Ectodermal cell (in vitro differentiated cells): Measurements from ENCODE around the gene ZNF44.

Source experiments
- H3K27ac ChIP-seq: 2 replicates; pipeline ENCODE4 v1.7.0; 2013; ENCODE audit warnings: mild to moderate bottlenecking, low read depth, low read length; ENCODE audit not compliant: insufficient read depth, poor library complexity, severe bottlenecking
- H3K27me3 ChIP-seq: 2 replicates; pipeline ENCODE4 v1.7.0; 2013; ENCODE audit warnings: mild to moderate bottlenecking, low read length; ENCODE audit not compliant: insufficient read depth, control insufficient read depth, poor library complexity, severe bottlenecking
- H3K36me3 ChIP-seq: one replicate; pipeline ENCODE4 v1.7.0; 2013; ENCODE audit warnings: low read length; ENCODE audit not compliant: control insufficient read depth, insufficient read depth
- H3K4me1 ChIP-seq: one replicate; pipeline ENCODE4 v1.7.0; 2013; ENCODE audit warnings: low read length; ENCODE audit not compliant: control insufficient read depth, insufficient read depth
- H3K4me3 ChIP-seq: 2 replicates; pipeline ENCODE4 v1.7.0; 2013; ENCODE audit warnings: low read depth, low read length, control low read depth; ENCODE audit not compliant: insufficient read depth
- H3K9me3 ChIP-seq: 2 replicates; pipeline ENCODE4 v1.7.0; 2013; ENCODE audit warnings: mild to moderate bottlenecking, low read length, moderate library complexity; ENCODE audit not compliant: control insufficient read depth
- WGBS, 2 experiments: methylation state at CpG; one replicate each; pipeline ENCODE4 v1.1.7; 2013; ENCODE audit warnings: missing lambda C conversion rate in 2 of 2; 5-methylcytosine and 5-hydroxymethylcytosine counted together

The ZNF44 gene

DNA sequence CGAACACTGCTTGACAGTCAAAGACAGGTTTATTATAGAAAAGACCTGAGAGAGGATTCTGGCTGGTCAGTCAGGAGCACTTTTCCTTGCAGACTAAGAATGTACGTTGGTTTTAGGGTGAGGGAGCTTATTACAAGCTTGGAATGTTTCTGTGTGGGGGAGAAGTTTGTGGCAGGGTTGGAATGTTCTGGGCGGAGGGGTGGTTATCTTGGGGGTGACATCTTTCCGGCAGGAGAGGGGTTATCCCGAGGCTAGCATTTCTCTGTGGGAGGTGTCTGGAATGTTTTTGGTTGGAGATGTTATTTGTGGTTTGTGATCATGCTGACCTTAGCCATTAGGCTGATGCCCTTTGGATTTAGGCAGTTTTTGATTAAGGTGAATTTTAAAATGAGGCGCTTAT is 70.0 kb downstream of the ZNF44 start:
- Histone ChIP-seq H3K36me3 (no peaks in the 10 kb centered on the region), H3K4me3 (no peak overlapping the region), H3K27me3 (no peaks in the 10 kb centered on the region), H3K4me1 (no peaks in the 10 kb centered on the region), H3K9me3 (peaks cover 3% of the 10 kb centered on the region), H3K27ac (no peak overlapping the region)
- WGBS, 2 experiments: 92 to 96% methylated on average over 6 of the region's 6 CpGs

DNA sequence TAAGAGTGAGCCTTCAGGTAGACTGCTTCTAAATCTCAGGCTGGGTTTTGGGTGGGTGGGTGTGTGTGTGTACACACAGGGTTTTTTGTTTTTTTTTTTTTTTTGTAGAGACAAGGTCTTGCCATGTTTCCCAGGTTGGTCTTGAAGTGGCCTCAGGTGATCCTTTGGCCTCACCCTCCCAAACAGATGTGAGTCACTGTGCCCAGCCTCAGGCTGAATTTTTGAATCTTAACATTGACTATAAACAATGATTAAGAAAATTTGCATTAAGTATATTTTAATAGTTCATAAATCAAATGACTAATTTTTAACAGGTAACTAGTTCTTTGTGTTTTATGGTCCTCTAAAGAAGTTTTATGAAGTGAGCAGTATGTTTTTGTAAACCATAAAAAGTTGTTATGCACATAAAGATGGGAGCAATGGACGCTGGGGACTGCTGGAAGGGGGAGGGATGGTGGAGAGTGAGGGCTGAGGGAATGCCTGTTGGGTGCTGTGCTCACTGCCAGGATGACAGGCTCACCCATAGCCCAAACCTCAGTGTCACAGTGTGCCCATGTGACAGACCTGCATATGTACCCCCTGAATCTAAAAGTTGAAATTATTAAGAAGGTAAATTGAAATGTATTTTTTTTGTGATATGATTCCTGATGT is 71.6 kb downstream of the ZNF44 start:
- Histone ChIP-seq H3K4me3 (no peak overlapping the region), H3K36me3 (no peaks in the 10 kb centered on the region)

More for the DNA sequence above, 71.6 kb downstream of the ZNF44 start:
- Histone ChIP-seq H3K27me3 (no peaks in the 10 kb centered on the region), H3K27ac (no peak overlapping the region), H3K4me1 (no peaks in the 10 kb centered on the region), H3K9me3 (peaks cover 3% of the 10 kb centered on the region)
- 79 to 82% methylated on average over 1 of the region's 1 CpG for WGBS, 2 experiments
